Mesothelial cell of epicardium (in vitro differentiated cells): Measurements from ENCODE around the gene PEX7. TPM values are rescaled to one million over a fixed set of nuclear protein-coding genes. Genes with fewer than 3 reads are reported as not detected.

Source experiments
- DNase-seq, 2 experiments: peaks; one replicate each; pipeline ENCODE4 v3.0.0; 2021; ENCODE audit warnings: low spot score in 2 of 2; ENCODE audit not compliant: unreplicated experiment in 2 of 2
- H3K27ac Mint-ChIP-seq: 2 replicates; pipeline ENCODE4 v1.8.0; 2021; ENCODE audit warnings: mixed read lengths
- H3K27me3 Mint-ChIP-seq: 2 replicates; pipeline ENCODE4 v1.8.0; 2021; ENCODE audit warnings: low read depth, mixed read lengths
- H3K36me3 Mint-ChIP-seq: 2 replicates; pipeline ENCODE4 v1.8.0; 2021; ENCODE audit warnings: mixed read lengths
- H3K4me1 Mint-ChIP-seq: 2 replicates; pipeline ENCODE4 v1.8.0; 2021; ENCODE audit warnings: mixed read lengths
- H3K4me3 Mint-ChIP-seq: 2 replicates; pipeline ENCODE4 v1.8.0; 2021; ENCODE audit warnings: mild to moderate bottlenecking, moderate library complexity, mixed read lengths
- H3K9me3 Mint-ChIP-seq: 2 replicates; pipeline ENCODE4 v1.8.0; 2021; ENCODE audit warnings: mixed read lengths
- total RNA-seq: library from RNA; stranded (reverse); gene quantifications from 3 replicates; pipeline ENCODE4 v1.2.1, GENCODE V29; 2021
- TF ChIP-seq, protein P1 (sequence below): fragments of 200-600 bp; sonication (generic); IDR thresholded peaks from one replicate; pipeline ENCODE4 v1.5.0; 2021; ENCODE audit warnings: antibody characterized with exemption; ENCODE audit not compliant: unreplicated experiment

Gene PEX7
- total RNA-seq, 1 donor from 2014 or later: 8.3 TPM

- TF ChIP-seq, protein P1, sequence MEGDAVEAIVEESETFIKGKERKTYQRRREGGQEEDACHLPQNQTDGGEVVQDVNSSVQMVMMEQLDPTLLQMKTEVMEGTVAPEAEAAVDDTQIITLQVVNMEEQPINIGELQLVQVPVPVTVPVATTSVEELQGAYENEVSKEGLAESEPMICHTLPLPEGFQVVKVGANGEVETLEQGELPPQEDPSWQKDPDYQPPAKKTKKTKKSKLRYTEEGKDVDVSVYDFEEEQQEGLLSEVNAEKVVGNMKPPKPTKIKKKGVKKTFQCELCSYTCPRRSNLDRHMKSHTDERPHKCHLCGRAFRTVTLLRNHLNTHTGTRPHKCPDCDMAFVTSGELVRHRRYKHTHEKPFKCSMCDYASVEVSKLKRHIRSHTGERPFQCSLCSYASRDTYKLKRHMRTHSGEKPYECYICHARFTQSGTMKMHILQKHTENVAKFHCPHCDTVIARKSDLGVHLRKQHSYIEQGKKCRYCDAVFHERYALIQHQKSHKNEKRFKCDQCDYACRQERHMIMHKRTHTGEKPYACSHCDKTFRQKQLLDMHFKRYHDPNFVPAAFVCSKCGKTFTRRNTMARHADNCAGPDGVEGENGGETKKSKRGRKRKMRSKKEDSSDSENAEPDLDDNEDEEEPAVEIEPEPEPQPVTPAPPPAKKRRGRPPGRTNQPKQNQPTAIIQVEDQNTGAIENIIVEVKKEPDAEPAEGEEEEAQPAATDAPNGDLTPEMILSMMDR: no peak
- Mint-ChIP-seq H3K4me3 (no peak overlapping the region), H3K36me3 (peaks cover 2% of the 10 kb centered on the region), H3K4me1 (peaks cover 29% of the 10 kb centered on the region), H3K27ac (no peak overlapping the region), H3K9me3 (peaks cover 3% of the 10 kb centered on the region), H3K27me3 (no peaks in the 10 kb centered on the region)
- no peak for DNase-seq
Measured at GRCh38 chr6:136775548-136775947, 46.8 kb upstream of the PEX7 start.

GRCh38 chr6:136777651-136778050, 44.7 kb upstream of the PEX7 start:
- Mint-ChIP-seq H3K27me3 (no peaks in the 10 kb centered on the region), H3K9me3 (peaks cover 3% of the 10 kb centered on the region), H3K27ac (no peak overlapping the region), H3K4me1 (peaks cover 44% of the 10 kb centered on the region), H3K4me3 (no peak overlapping the region), H3K36me3 (peaks cover 2% of the 10 kb centered on the region)
- no peak for DNase-seq
- TF ChIP-seq, protein P1: no peak

- TF ChIP-seq, protein P1: no peak
- H3K9me3 Mint-ChIP-seq: peaks cover 3% of the 10 kb centered on the region
- peaks cover 30% of the 10 kb centered on the region for H3K4me1 Mint-ChIP-seq
- H3K36me3 Mint-ChIP-seq: no peaks in the 10 kb centered on the region
- no peak for DNase-seq
- H3K27me3 Mint-ChIP-seq: no peaks in the 10 kb centered on the region
- H3K4me3 Mint-ChIP-seq: no peak overlapping the region
- H3K27ac Mint-ChIP-seq: no peak overlapping the region
Measured at GRCh38 chr6:136779682-136780081, 42.7 kb upstream of the PEX7 start.

- Mint-ChIP-seq H3K36me3 (no peaks in the 10 kb centered on the region), H3K9me3 (peaks cover 3% of the 10 kb centered on the region), H3K27me3 (no peaks in the 10 kb centered on the region), H3K27ac (peak overlapping the region; percentile 59), H3K4me1 (peaks cover 28% of the 10 kb centered on the region), H3K4me3 (no peak overlapping the region)
- DNase-seq: no peak
- TF ChIP-seq, protein P1: no peak
Measured at GRCh38 chr6:136780972-136781371, 41.4 kb upstream of the PEX7 start.

- no peak for DNase-seq
- Mint-ChIP-seq H3K27ac (peak overlapping the region; percentile 77), H3K4me3 (no peak overlapping the region), H3K27me3 (no peaks in the 10 kb centered on the region), H3K4me1 (peaks cover 25% of the 10 kb centered on the region), H3K9me3 (no peaks in the 10 kb centered on the region), H3K36me3 (no peaks in the 10 kb centered on the region)
- TF ChIP-seq, protein P1: no peak
Measured at GRCh38 chr6:136782021-136782770, 40.2 kb upstream of the PEX7 start.
